ENCODE data around the gene GAL3ST2.
"Not testable (repeated sequence)": the region's sequence is repeated elsewhere in the genome, so short reads cannot be mapped to it uniquely, and the experiment has no call there.

Gene GAL3ST2

DNA sequence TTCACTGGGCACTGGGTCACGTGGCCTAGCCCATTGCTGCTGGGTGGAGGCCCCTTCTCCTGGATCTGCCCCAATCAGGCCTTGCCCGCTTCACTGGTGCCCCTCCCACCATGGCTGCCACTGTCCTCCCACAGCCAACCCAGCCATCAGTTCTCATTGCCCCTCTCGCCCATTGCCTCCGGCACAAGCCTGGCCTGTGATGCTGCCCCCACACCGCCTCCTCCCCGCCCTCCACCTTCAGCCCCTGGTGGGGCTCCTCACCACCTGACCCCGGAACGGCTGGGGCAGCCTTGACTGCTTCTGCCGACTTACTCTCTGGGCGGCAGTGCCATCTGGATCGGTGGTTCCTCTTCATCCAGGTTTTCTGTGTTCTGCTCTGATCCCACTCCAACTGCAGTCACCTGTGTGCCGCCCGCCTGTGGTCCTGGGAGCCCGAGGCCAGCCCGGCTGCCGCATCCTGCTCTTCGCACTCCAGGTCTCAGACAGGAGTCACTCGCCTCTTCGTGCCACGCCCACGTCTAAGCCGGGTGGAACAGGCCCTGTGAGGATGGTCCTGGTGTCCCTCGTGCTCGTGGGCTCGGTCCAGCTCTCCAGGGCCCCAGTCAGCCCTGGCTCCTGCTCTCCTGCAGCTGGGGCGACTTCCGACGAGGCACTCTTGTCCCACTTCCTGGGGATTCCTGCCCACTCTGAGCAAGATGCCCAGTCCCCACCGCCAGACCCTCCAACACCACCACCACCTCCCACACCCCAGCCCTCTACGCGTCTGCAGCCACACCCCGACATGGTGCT lies 28.0 kb upstream of the GAL3ST2 start:
- DNase-seq, result no peak

GRCh38 chr2:241750076-241750840 lies 26.4 kb upstream of the GAL3ST2 start:
- no peak for DNase-seq

DNA sequence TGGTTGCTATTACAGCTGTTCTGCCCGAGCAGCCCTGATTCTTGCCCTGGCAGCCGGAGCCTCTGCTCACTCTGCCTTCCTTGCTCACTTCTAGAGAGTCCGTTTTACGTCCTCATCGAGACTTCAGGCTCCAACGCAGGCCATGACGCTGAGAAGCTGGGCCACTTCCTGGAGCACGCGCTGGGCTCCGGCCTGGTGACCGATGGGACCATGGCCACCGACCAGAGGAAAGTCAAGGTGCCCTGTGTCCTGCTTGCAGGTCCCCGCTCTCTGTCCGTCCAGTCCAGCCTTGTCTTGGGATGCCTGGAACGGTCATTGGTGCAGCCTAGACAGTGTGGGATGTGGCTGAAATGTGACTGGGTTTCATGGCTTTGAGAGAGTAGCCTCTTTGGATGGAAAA lies 25.5 kb upstream of the GAL3ST2 start:
- DNase-seq, result no peak

- no peak for DNase-seq
Observed at GRCh38 chr2:241751776-241752175, 24.8 kb upstream of the GAL3ST2 start.

DNA sequence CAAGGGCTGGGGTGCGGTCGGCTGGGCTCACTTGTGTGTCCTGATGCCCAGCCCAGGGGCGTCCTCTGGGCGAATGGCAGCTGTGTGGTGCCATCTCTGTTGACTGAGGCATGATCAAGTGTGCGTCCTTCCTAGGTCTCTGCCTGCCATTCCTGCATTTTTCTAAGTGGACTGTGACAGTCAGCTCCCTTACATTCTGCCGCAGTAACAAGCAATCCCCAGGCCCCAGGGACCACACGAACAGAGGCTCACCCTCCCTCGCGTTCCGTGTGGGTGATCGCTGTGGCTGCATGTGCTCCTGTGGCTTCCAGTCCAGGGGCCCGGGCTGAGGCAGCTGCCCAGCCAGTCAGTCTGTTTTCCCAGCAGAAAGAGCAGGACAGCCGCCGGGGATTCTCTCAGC lies 24.4 kb upstream of the GAL3ST2 start:
- DNase-seq, result no peak

DNA sequence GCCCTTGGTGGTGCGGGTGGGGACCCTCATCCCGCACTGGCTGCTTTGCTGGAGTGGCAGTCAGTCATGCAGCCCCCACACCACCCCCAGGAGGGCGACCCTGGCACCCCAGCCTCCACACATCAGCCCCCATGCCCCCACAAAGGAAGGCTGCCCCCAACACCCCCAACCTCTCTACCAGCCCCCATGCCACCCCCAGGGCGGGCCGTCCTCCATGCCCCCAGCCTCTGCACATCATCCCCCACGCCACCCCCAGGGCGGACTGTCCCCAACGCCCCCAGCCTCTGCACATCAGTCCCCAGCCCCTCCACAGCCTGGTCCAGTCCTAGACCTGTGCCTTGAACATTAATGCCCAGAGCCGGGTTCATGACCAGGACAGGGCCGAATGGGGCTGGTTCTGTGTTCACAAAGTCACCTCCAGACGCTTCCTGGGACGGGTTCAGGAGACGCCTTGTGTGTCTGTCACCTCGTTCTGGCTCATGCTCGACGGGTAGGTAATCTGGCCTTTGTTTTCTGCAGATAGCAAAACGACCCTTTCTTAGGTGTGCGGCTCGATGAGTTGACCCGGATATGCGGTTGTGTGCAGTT lies 23.8 kb upstream of the GAL3ST2 start:
- no peak for DNase-seq

DNA sequence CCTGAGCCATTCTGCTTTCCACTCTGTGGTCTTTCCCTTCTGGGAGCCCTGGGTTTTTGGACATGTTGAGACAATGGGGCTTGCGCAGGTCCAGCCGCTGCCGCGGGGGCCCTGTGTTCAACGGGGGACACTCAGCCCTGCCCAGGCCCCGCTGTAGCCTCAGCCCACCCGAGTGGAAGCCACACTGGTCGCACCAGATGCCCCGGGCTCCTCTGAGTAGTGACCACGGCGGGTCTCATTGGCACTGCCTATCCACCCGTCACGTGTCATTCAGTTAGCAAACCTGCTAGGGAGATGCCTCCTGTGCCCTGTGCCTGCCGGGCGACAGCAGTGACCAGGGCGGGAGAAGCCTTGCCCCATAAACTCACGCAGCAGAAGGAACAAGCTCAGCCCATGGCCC lies 23.1 kb upstream of the GAL3ST2 start:
- no peak for DNase-seq

DNA sequence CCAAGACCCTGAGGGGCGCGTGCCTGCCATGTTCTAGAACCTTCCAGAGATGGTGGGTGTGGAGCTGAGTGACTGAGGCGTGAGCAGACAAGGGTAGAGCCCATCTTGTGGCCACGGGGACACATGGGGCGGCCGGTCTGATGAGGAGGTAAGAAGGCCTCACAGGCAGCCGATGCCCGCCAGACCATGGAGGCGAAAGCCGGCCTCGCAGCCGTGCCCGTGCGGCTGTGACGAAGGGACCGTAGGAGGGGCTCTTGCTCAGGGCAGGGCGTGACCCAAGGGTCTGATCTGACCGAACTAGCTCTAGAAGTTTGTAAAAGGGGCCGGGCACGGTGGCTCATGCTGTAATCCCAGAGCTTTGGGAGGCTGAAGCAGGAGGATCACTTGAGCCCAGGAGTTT lies 22.6 kb upstream of the GAL3ST2 start:
- DNase-seq, result no peak

DNA sequence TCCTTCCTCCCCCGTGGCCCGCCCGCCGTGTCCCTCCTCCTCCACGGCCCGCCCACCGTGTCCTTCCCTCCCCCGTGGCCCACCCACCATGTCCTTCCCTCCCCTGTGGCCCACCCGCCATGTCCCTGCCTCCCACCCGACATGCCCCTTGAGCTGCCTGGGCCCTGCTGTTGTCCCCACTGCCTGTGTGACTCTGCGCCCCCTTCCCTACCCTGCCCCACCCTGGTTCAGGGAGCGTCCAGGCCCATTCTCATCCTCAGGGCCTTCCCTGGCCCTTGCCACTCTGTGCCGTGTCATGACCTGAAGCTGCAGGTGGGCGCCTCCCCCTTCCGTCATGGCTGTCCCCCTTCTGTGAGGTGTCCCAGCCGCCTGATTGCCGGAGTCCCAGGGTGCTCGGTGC lies 21.5 kb upstream of the GAL3ST2 start:
- no peak for DNase-seq

DNA sequence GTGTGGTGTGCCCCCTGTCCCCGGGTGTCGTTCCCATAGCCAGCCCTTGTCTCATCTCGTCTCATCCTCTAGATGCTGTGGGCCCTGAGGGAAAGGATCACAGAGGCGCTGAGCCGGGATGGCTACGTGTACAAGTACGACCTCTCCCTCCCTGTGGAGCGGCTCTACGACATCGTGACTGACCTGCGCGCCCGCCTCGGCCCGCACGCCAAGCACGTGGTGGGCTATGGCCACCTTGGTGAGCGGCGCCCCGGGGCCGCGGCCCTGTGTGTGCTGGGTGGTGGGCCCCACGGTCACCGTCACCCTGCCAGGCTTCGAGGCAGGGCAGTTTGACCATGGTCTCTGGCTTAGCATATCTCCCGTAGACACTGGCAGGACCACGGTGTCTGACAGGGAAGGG lies 20.8 kb upstream of the GAL3ST2 start:
- no peak for DNase-seq

- DNase-seq, result no peak
Observed at GRCh38 chr2:241759067-241759807, 17.4 kb upstream of the GAL3ST2 start.

- DNase-seq, result not testable (repeated sequence)
Observed at GRCh38 chr2:241759893-241760292, 16.7 kb upstream of the GAL3ST2 start.

- no peak for DNase-seq
Observed at GRCh38 chr2:241760301-241760771, 16.3 kb upstream of the GAL3ST2 start.

GRCh38 chr2:241762321-241762932 lies 14.2 kb upstream of the GAL3ST2 start:
- no peak for DNase-seq

GRCh38 chr2:241762933-241763369 lies 13.7 kb upstream of the GAL3ST2 start:
- DNase-seq, result no peak

DNA sequence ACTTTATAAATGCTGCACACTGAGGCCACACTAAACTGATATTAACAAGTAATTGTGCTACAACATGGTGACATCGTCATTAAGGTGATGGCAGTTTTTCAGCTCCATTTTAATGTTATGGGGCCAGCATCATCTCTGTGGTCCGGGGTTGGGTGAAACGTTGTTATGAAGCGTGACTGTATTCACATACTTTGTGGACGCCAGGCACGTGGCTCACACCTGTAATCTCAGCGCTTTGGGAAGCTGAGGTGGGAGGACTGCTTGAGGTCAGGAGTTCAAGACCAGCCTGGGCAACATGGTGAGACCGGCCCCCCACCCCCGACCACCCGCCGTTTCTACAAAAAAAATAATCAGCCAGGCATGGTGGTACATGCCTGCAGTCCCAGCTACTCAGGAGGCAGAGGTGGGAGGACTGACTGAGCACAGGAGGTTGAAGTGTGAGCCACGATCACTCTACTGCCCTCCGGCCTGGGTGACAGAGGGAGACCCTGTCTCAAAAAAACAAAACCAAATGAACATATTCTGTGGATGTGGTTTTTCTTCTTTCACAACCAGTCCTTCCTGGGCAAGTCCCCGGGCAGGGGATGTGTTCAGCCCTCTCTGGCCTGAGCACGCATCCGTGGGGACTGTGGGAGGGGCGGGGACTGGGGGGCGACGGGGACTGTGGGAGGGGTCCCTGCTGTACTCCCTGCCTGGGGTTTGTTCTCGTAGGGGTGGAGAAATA lies 12.9 kb upstream of the GAL3ST2 start:
- DNase-seq, result no peak

GRCh38 chr2:241764275-241765241 lies 12.1 kb upstream of the GAL3ST2 start:
- no peak for DNase-seq

DNA sequence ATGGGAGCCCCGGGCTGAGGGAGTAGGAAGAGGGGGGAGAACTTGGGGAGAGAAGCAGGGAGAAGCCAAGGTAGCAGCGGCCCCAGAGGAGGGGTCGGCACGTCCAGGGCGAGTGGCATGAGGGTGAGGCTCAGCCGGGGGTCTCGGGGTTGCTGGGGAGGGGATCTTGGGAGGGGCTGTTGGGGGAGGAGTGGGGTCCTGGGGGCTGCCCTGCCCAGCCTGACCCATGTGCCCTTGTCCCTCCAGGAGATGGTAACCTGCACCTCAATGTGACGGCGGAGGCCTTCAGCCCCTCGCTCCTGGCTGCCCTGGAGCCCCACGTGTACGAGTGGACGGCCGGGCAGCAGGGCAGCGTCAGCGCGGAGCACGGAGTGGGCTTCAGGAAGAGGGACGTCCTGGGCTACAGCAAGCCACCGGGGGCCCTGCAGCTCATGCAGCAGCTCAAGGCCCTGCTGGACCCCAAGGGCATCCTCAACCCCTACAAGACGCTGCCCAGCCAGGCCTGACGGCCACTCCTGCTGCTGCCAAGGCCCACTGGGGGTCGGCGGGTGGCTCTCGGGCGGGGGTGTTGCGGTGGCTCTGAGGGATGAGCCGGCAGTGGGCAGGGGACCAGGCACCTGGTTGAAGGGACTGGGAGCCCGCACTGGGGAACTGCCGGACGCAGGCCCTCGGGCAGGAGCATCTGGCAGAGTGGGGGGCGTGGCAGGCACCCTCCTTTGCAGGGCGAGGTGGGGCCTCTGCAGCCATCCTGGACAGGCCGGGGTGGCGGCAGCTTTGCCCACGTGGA lies 9.0 kb upstream of the GAL3ST2 start:
- no peak for DNase-seq

- DNase-seq, result no peak
Observed at GRCh38 chr2:241768251-241768711, 8.3 kb upstream of the GAL3ST2 start.

DNA sequence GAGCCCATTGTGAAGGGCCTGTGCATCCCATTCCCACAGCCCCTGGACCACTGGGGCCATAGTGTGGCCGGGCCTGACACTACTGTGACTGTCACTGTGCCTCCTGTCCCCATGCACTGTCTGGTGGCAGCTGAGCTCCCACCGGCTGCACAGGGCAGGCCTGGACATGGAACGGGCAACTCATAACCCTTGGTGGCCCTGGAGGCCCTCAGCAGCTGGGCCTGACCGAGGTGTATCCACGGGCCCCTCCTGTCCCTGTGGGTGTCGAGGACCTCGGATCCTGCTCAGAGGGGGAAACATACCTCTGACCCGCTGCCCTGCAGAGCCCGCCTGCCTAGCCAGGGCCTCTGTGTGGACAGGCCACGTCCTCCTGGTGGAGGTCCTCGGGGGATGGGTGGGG lies 7.8 kb upstream of the GAL3ST2 start:
- no peak for DNase-seq
